ENCODE data around the gene ZNF524. TPM values are rescaled to one million over a fixed set of nuclear protein-coding genes. Genes with fewer than 3 reads are reported as not detected.
A peak's percentile ranks its signal among the peaks of the same experiment; 100 is the strongest.

ZNF524 gene
- total and polyA plus RNA-seq, 2 donors: 13.3 to 25.0 TPM

- 100% methylated on average over 4 of the region's 4 CpGs for WGBS
- DNase-seq (ENCODE audit: low read depth in 6 of 9, low spot score in 9 of 9): no peak
- no peak overlapping the region for H3K27ac ChIP-seq (ENCODE audit: low read depth in 1 of 2, low read length in 1 of 2)
- H3K27me3 ChIP-seq (ENCODE audit: control insufficient read depth in 2 of 2, insufficient read depth in 1 of 2, low read length in 1 of 2): no peaks in the 10 kb centered on the region
- H3K9me3 ChIP-seq (ENCODE audit: control insufficient read depth in 2 of 2, insufficient read depth in 1 of 2, low read length in 1 of 2): peaks cover 1 to 7% of the 10 kb centered on the region in 2 donors
- H3K36me3 ChIP-seq (ENCODE audit: control insufficient read depth in 2 of 2, insufficient read depth in 2 of 2, low read length in 1 of 2): peaks cover 34 to 44% of the 10 kb centered on the region in 2 donors
- peaks cover 0 to 5% of the 10 kb centered on the region in 2 donors for H3K4me1 ChIP-seq (ENCODE audit: control insufficient read depth in 2 of 2, insufficient read depth in 2 of 2, low read length in 2 of 2)
- H3K4me3 ChIP-seq (ENCODE audit: low read length in 2 of 2): no peak overlapping the region
Observed at GRCh38 chr19:55594996-55595545, 5.0 kb upstream of the ZNF524 start.

GRCh38 chr19:55596304-55596703 is 3.8 kb upstream of the ZNF524 start:
- Histone ChIP-seq H3K9me3 (ENCODE audit: control insufficient read depth in 2 of 2, insufficient read depth in 1 of 2, low read length in 1 of 2) (peaks cover 1 to 7% of the 10 kb centered on the region in 2 donors), H3K27ac (ENCODE audit: low read depth in 1 of 2, low read length in 1 of 2) (no peak overlapping the region), H3K36me3 (ENCODE audit: control insufficient read depth in 2 of 2, insufficient read depth in 2 of 2, low read length in 1 of 2) (peaks cover 34 to 44% of the 10 kb centered on the region in 2 donors), H3K4me3 (ENCODE audit: low read length in 2 of 2) (no peak overlapping the region), H3K27me3 (ENCODE audit: control insufficient read depth in 2 of 2, insufficient read depth in 1 of 2, low read length in 1 of 2) (no peaks in the 10 kb centered on the region), H3K4me1 (ENCODE audit: control insufficient read depth in 2 of 2, insufficient read depth in 2 of 2, low read length in 2 of 2) (peaks cover 6 to 13% of the 10 kb centered on the region in 2 donors)
- 96% methylated on average over 3 of the region's 3 CpGs for WGBS
- DNase-seq (ENCODE audit: low read depth in 6 of 9, low spot score in 9 of 9): no peak

GRCh38 chr19:55597501-55597921 is 2.6 kb upstream of the ZNF524 start:
- H3K27ac ChIP-seq (ENCODE audit: low read depth in 1 of 2, low read length in 1 of 2): no peak overlapping the region
- WGBS: 99% methylated on average over 30 of the region's 30 CpGs
- peaks cover 30 to 38% of the 10 kb centered on the region in 2 donors for H3K36me3 ChIP-seq (ENCODE audit: control insufficient read depth in 2 of 2, insufficient read depth in 2 of 2, low read length in 1 of 2)
- H3K4me3 ChIP-seq (ENCODE audit: low read length in 2 of 2): no peak overlapping the region
- H3K4me1 ChIP-seq (ENCODE audit: control insufficient read depth in 2 of 2, insufficient read depth in 2 of 2, low read length in 2 of 2): peaks cover 7 to 21% of the 10 kb centered on the region in 2 donors
- DNase-seq (ENCODE audit: low read depth in 6 of 9, low spot score in 9 of 9): no peak
- peaks cover 1 to 7% of the 10 kb centered on the region in 2 donors for H3K9me3 ChIP-seq (ENCODE audit: control insufficient read depth in 2 of 2, insufficient read depth in 1 of 2, low read length in 1 of 2)
- no peaks in the 10 kb centered on the region for H3K27me3 ChIP-seq (ENCODE audit: control insufficient read depth in 2 of 2, insufficient read depth in 1 of 2, low read length in 1 of 2)

- peaks cover 30 to 35% of the 10 kb centered on the region in 2 donors for H3K36me3 ChIP-seq (ENCODE audit: control insufficient read depth in 2 of 2, insufficient read depth in 2 of 2, low read length in 1 of 2)
- DNase-seq (ENCODE audit: low read depth in 6 of 9, low spot score in 9 of 9): no peak
- H3K4me3 ChIP-seq (ENCODE audit: low read length in 2 of 2): no peak overlapping the region
- H3K27ac ChIP-seq (ENCODE audit: low read depth in 1 of 2, low read length in 1 of 2): peak overlapping the region in 1 of 2 donors; percentile 8
- WGBS: 97% methylated on average over 9 of the region's 9 CpGs
- H3K9me3 ChIP-seq (ENCODE audit: control insufficient read depth in 2 of 2, insufficient read depth in 1 of 2, low read length in 1 of 2): peaks cover 1 to 7% of the 10 kb centered on the region in 2 donors
- no peaks in the 10 kb centered on the region for H3K27me3 ChIP-seq (ENCODE audit: control insufficient read depth in 2 of 2, insufficient read depth in 1 of 2, low read length in 1 of 2)
- peaks cover 7 to 21% of the 10 kb centered on the region in 2 donors for H3K4me1 ChIP-seq (ENCODE audit: control insufficient read depth in 2 of 2, insufficient read depth in 2 of 2, low read length in 2 of 2)
Observed at GRCh38 chr19:55598034-55598433, 2.1 kb upstream of the ZNF524 start.

GRCh38 chr19:55598719-55599467 is 1.2 kb upstream of the ZNF524 start:
- Histone ChIP-seq H3K9me3 (ENCODE audit: control insufficient read depth in 2 of 2, insufficient read depth in 1 of 2, low read length in 1 of 2) (peaks cover 1 to 7% of the 10 kb centered on the region in 2 donors), H3K4me3 (ENCODE audit: low read length in 2 of 2) (peak overlapping the region; percentile 75 to 92), H3K27me3 (ENCODE audit: control insufficient read depth in 2 of 2, insufficient read depth in 1 of 2, low read length in 1 of 2) (no peaks in the 10 kb centered on the region), H3K4me1 (ENCODE audit: control insufficient read depth in 2 of 2, insufficient read depth in 2 of 2, low read length in 2 of 2) (peaks cover 7 to 24% of the 10 kb centered on the region in 2 donors), H3K36me3 (ENCODE audit: control insufficient read depth in 2 of 2, insufficient read depth in 2 of 2, low read length in 1 of 2) (peaks cover 25 to 28% of the 10 kb centered on the region in 2 donors), H3K27ac (ENCODE audit: low read depth in 1 of 2, low read length in 1 of 2) (peak overlapping the region; percentile 95 to 100)
- WGBS: 8% methylated on average over 26 of the region's 26 CpGs
- peak; percentile 72 to 93 (median 83) for DNase-seq (ENCODE audit: low read depth in 6 of 9, low spot score in 9 of 9)

- H3K36me3 ChIP-seq (ENCODE audit: control insufficient read depth in 2 of 2, insufficient read depth in 2 of 2, low read length in 1 of 2): peaks cover 25 to 28% of the 10 kb centered on the region in 2 donors
- H3K4me1 ChIP-seq (ENCODE audit: control insufficient read depth in 2 of 2, insufficient read depth in 2 of 2, low read length in 2 of 2): peaks cover 8 to 29% of the 10 kb centered on the region in 2 donors
- H3K27me3 ChIP-seq (ENCODE audit: control insufficient read depth in 2 of 2, insufficient read depth in 1 of 2, low read length in 1 of 2): no peaks in the 10 kb centered on the region
- H3K9me3 ChIP-seq (ENCODE audit: control insufficient read depth in 2 of 2, insufficient read depth in 1 of 2, low read length in 1 of 2): peaks cover 1 to 7% of the 10 kb centered on the region in 2 donors
- WGBS: 0% methylated on average over 23 of the region's 23 CpGs
- peak; percentile 96 to 100 (median 99) for DNase-seq (ENCODE audit: low read depth in 6 of 9, low spot score in 9 of 9)
- H3K4me3 ChIP-seq (ENCODE audit: low read length in 2 of 2): peak within 1 kb of the TSS; percentile 75 to 92
- H3K27ac ChIP-seq (ENCODE audit: low read depth in 1 of 2, low read length in 1 of 2): peak within 1 kb of the TSS; percentile 95 to 100
Observed at GRCh38 chr19:55599468-55599841, 633 bp upstream of the ZNF524 start, which contains the start of gene FIZ1. Gene FIZ1, minus strand, starts transcription at chr19:55599517. Its CDS starts 1,652 bp downstream, at chr19:55597865.

GRCh38 chr19:55600662-55601028 is 557 bp downstream of the ZNF524 start:
- no peaks in the 10 kb centered on the region for H3K27me3 ChIP-seq (ENCODE audit: control insufficient read depth in 2 of 2, insufficient read depth in 1 of 2, low read length in 1 of 2)
- 5% methylated on average over 15 of the region's 15 CpGs for WGBS
- H3K9me3 ChIP-seq (ENCODE audit: control insufficient read depth in 2 of 2, insufficient read depth in 1 of 2, low read length in 1 of 2): peaks cover 0 to 7% of the 10 kb centered on the region in 2 donors
- H3K27ac ChIP-seq (ENCODE audit: low read depth in 1 of 2, low read length in 1 of 2): peak overlapping the region; percentile 95 to 97
- peak overlapping the region; percentile 61 to 75 for H3K4me3 ChIP-seq (ENCODE audit: low read length in 2 of 2)
- DNase-seq (ENCODE audit: low read depth in 6 of 9, low spot score in 9 of 9): peak in 1 of 9 donors; percentile 13
- H3K36me3 ChIP-seq (ENCODE audit: control insufficient read depth in 2 of 2, insufficient read depth in 2 of 2, low read length in 1 of 2): peaks cover 16 to 19% of the 10 kb centered on the region in 2 donors
- peaks cover 12 to 34% of the 10 kb centered on the region in 2 donors for H3K4me1 ChIP-seq (ENCODE audit: control insufficient read depth in 2 of 2, insufficient read depth in 2 of 2, low read length in 2 of 2)

- DNase-seq (ENCODE audit: low read depth in 6 of 9, low spot score in 9 of 9): no peak
- peak overlapping the region; percentile 61 to 75 for H3K4me3 ChIP-seq (ENCODE audit: low read length in 2 of 2)
- H3K4me1 ChIP-seq (ENCODE audit: control insufficient read depth in 2 of 2, insufficient read depth in 2 of 2, low read length in 2 of 2): peaks cover 12 to 38% of the 10 kb centered on the region in 2 donors
- H3K27me3 ChIP-seq (ENCODE audit: control insufficient read depth in 2 of 2, insufficient read depth in 1 of 2, low read length in 1 of 2): no peaks in the 10 kb centered on the region
- 89% methylated on average over 4 of the region's 4 CpGs for WGBS
- peak overlapping the region; percentile 95 to 97 for H3K27ac ChIP-seq (ENCODE audit: low read depth in 1 of 2, low read length in 1 of 2)
- H3K9me3 ChIP-seq (ENCODE audit: control insufficient read depth in 2 of 2, insufficient read depth in 1 of 2, low read length in 1 of 2): peaks cover 0 to 7% of the 10 kb centered on the region in 2 donors
- H3K36me3 ChIP-seq (ENCODE audit: control insufficient read depth in 2 of 2, insufficient read depth in 2 of 2, low read length in 1 of 2): peaks cover 11 to 15% of the 10 kb centered on the region in 2 donors
Observed at GRCh38 chr19:55601084-55601483, 996 bp downstream of the ZNF524 start.

Data from thymus (tissue), 11 donors.